CD14-positive monocyte (primary cell): ENCODE results near the gene MX2. TPM values are rescaled to one million over a fixed set of nuclear protein-coding genes. Genes with fewer than 3 reads are reported as not detected.

Source experiments
- DNase-seq, 3 donors: peaks; one replicate each; pipeline ENCODE4 v3.0.0-alpha.2; 2011 to 2022
- H2AFZ ChIP-seq: 2 replicates; pipeline ENCODE4 v1.6.0; 2012; ENCODE audit warnings: mild to moderate bottlenecking, low read depth, low read length, inconsistent platforms; ENCODE audit not compliant: insufficient read depth, poor library complexity, severe bottlenecking
- H3K27ac ChIP-seq, 2 donors: 1 replicate in 1 of 2; 2 replicates in 1 of 2; pipeline ENCODE4 v1.5.1; 2012 to 2013; ENCODE audit warnings: low read length in 2 of 2, control low read depth in 1 of 2, inconsistent platforms in 1 of 2, low read depth in 1 of 2, mild to moderate bottlenecking in 1 of 2
- H3K27me3 ChIP-seq, 2 donors: one replicate each; pipeline versions ENCODE4 v1.6.0 to v1.6.1; 2011 to 2013; ENCODE audit warnings: low read length in 2 of 2; ENCODE audit not compliant: control insufficient read depth in 2 of 2, insufficient read depth in 2 of 2
- H3K36me3 ChIP-seq, 2 donors: replicated peaks in 1 of 2; 1 replicate in 1 of 2; 2 replicates in 1 of 2; pipeline versions ENCODE4 v1.5.1 to v1.6.1; 2012 to 2013; ENCODE audit warnings: low read length in 2 of 2, control low read depth in 1 of 2, inconsistent platforms in 1 of 2, mild to moderate bottlenecking in 1 of 2; ENCODE audit not compliant: insufficient read depth in 2 of 2, control insufficient read depth in 1 of 2
- H3K4me1 ChIP-seq, 2 donors: 1 replicate in 1 of 2; 2 replicates in 1 of 2; pipeline versions ENCODE4 v1.5.1 to v1.6.1; 2012 to 2013; ENCODE audit warnings: low read length in 2 of 2, control low read depth in 1 of 2, inconsistent platforms in 1 of 2, mild to moderate bottlenecking in 1 of 2, moderate library complexity in 1 of 2; ENCODE audit not compliant: insufficient read depth in 2 of 2, control insufficient read depth in 1 of 2
- H3K4me2 ChIP-seq: replicated peaks from 2 replicates; pipeline ENCODE3; 2012; ENCODE audit warnings: low read length, moderate library complexity, mild to moderate bottlenecking; ENCODE audit not compliant: poor library complexity, severe bottlenecking; ENCODE audit errors: extremely low read depth
- H3K4me3 ChIP-seq, 3 experiments: fragments of 200-600 bp in 1 of 3; sonication (generic) in 1 of 3; replicated peaks in 1 of 3; 1 replicate in 2 of 3; 2 replicates in 1 of 3; pipeline ENCODE4 v1.5.1; 2011 to 2013; ENCODE audit warnings: low read length in 3 of 3, mild to moderate bottlenecking in 3 of 3, control low read depth in 2 of 3, low read depth in 2 of 3, inconsistent platforms in 1 of 3, moderate library complexity in 1 of 3
- H3K79me2 ChIP-seq: 2 replicates; pipeline ENCODE4 v1.6.0; 2012; ENCODE audit warnings: mild to moderate bottlenecking, control low read depth, inconsistent platforms, low read length, moderate library complexity; ENCODE audit not compliant: insufficient read depth
- H3K9ac ChIP-seq: 2 replicates; pipeline ENCODE4 v1.6.0; 2017; ENCODE audit warnings: low read length, mild to moderate bottlenecking; ENCODE audit not compliant: insufficient read depth, poor library complexity, severe bottlenecking
- H3K9me3 ChIP-seq, 2 donors: replicated peaks in 1 of 2; 1 replicate in 1 of 2; 2 replicates in 1 of 2; pipeline versions ENCODE4 v1.5.1 to v1.6.1; 2012 to 2013; ENCODE audit warnings: low read length in 2 of 2, control low read depth in 1 of 2; ENCODE audit not compliant: control insufficient read depth in 1 of 2, insufficient read depth in 1 of 2
- H4K20me1 ChIP-seq: 2 replicates; pipeline ENCODE4 v1.6.0; 2012; ENCODE audit warnings: mild to moderate bottlenecking, low read length, control low read depth, moderate library complexity; ENCODE audit not compliant: insufficient read depth
- H3K27ac Mint-ChIP-seq, 7 donors: one replicate each; pipeline ENCODE4 v1.8.0; 2020; ENCODE audit warnings: mild to moderate bottlenecking in 7 of 7, mixed read lengths in 7 of 7, moderate library complexity in 6 of 7, inconsistent platforms in 2 of 7
- H3K27me3 Mint-ChIP-seq, 3 donors: one replicate each; pipeline ENCODE4 v1.8.0; 2021 to 2022; ENCODE audit warnings: low read depth in 3 of 3, mild to moderate bottlenecking in 3 of 3, mixed read lengths in 3 of 3, moderate library complexity in 3 of 3, inconsistent platforms in 1 of 3
- H3K36me3 Mint-ChIP-seq, 2 donors: one replicate each; pipeline ENCODE4 v1.8.0; 2020; ENCODE audit warnings: mixed read lengths in 2 of 2, inconsistent platforms in 1 of 2, mild to moderate bottlenecking in 1 of 2
- H3K4me1 Mint-ChIP-seq: one replicate; pipeline ENCODE4 v1.8.0; 2020; ENCODE audit warnings: mild to moderate bottlenecking, mixed read lengths
- H3K4me3 Mint-ChIP-seq, 2 donors: one replicate each; pipeline ENCODE4 v1.8.0; 2020; ENCODE audit warnings: mild to moderate bottlenecking in 2 of 2, mixed read lengths in 2 of 2, moderate library complexity in 1 of 2
- H3K9me3 Mint-ChIP-seq, 7 donors: one replicate each; pipeline ENCODE4 v1.8.0; 2020 to 2022; ENCODE audit warnings: mixed read lengths in 7 of 7, mild to moderate bottlenecking in 6 of 7, moderate library complexity in 6 of 7, inconsistent platforms in 2 of 7
- WGBS: methylation state at CpG from one replicate; pipeline ENCODE4 v1.1.5; 2013; ENCODE audit warnings: missing lambda C conversion rate; ENCODE audit not compliant: insufficient coverage; 5-methylcytosine and 5-hydroxymethylcytosine counted together
- intact Hi-C, 2 donors: fragments of 100-400 bp; cut with micrococcal nuclease; formaldehyde crosslinking; loops; one replicate each; pipeline versions ENCODE4 v1.15.0 to v1.15.1; 2023
- polyA plus RNA-seq, 3 donors: library from polyadenylated mRNA; depleted of rRNA in 1 of 3; unstranded in 2 of 3; stranded (reverse) in 1 of 3; fragments of 300-500 nt in 2 of 3; fragments of >200 nt in 1 of 3; fragmentation: Illumina TruSeq in 2 of 3; gene quantifications; 1 replicate in 2 of 3; 2 replicates in 1 of 3; pipeline ENCODE4 v1.2.3, GENCODE V29; 2012 to 2021
- TF ChIP-seq, protein P1 (sequence below): fragments of 200-600 bp; IDR thresholded peaks from one replicate; pipeline ENCODE4 v1.8.0; 2022; ENCODE audit warnings: antibody characterized with exemption, mild to moderate bottlenecking

MX2 gene
- polyA plus RNA-seq, 3 donors, result 43.1 to 79.4 (median 50.3) TPM

DNA sequence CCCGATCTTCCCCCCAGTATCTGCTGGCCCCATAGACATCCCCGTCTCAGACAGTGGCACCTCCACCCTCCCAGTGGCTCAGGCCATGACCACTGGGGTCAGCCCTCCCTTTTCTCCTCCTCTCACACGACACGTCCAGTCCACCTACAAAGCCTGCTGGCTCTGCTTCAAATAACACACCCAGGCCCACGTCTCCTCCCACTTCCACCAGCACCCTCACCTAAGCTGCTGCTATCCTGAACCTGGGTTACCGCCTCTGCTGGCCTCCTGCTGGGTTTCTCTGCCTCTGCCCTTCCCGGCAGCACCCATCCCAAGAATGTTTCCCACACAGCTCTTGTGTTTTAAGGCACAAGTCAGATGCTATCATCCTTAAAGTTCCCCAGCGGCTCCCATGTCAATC, 26.0 kb downstream of the MX2 start:
- Histone ChIP-seq H3K27me3 (no peaks in the 10 kb centered on the region), H3K9ac (no peak overlapping the region), H2AFZ (no peak overlapping the region), H4K20me1 (peaks cover 34% of the 10 kb centered on the region), H3K4me3 (no peak overlapping the region), H3K36me3 (peaks cover 64 to 95% of the 10 kb centered on the region in 2 donors), H3K9me3 (peaks cover 0 to under 1% of the 10 kb centered on the region in 2 donors), H3K79me2 (no peaks in the 10 kb centered on the region), H3K4me1 (no peaks in the 10 kb centered on the region), H3K27ac (no peak overlapping the region), H3K4me2 (no peak overlapping the region)
- no peak for DNase-seq
- peaks cover 0 to 3% (median 0%) of the 10 kb centered on the region in 3 donors for H3K27me3 Mint-ChIP-seq
- H3K9me3 Mint-ChIP-seq, result peaks cover 0 to under 1% (median 0%) of the 10 kb centered on the region in 7 donors
- no peak overlapping the region for H3K4me3 Mint-ChIP-seq
- intact Hi-C loops, result no loop called here
- TF ChIP-seq, protein P1, sequence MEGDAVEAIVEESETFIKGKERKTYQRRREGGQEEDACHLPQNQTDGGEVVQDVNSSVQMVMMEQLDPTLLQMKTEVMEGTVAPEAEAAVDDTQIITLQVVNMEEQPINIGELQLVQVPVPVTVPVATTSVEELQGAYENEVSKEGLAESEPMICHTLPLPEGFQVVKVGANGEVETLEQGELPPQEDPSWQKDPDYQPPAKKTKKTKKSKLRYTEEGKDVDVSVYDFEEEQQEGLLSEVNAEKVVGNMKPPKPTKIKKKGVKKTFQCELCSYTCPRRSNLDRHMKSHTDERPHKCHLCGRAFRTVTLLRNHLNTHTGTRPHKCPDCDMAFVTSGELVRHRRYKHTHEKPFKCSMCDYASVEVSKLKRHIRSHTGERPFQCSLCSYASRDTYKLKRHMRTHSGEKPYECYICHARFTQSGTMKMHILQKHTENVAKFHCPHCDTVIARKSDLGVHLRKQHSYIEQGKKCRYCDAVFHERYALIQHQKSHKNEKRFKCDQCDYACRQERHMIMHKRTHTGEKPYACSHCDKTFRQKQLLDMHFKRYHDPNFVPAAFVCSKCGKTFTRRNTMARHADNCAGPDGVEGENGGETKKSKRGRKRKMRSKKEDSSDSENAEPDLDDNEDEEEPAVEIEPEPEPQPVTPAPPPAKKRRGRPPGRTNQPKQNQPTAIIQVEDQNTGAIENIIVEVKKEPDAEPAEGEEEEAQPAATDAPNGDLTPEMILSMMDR, result no peak
- H3K27ac Mint-ChIP-seq, result peak overlapping the region in 4 of 7 donors; percentile 4 to 80 (median 40)
- peaks cover 79 to 97% of the 10 kb centered on the region in 2 donors for H3K36me3 Mint-ChIP-seq
- no peaks in the 10 kb centered on the region for H3K4me1 Mint-ChIP-seq
- WGBS, result 95% methylated on average over 8 of the region's 8 CpGs

- Mint-ChIP-seq H3K36me3 (peaks cover 77 to 97% of the 10 kb centered on the region in 2 donors), H3K27me3 (peaks cover 0 to 3% (median 0%) of the 10 kb centered on the region in 3 donors), H3K4me3 (no peak overlapping the region), H3K4me1 (no peaks in the 10 kb centered on the region), H3K27ac (peak overlapping the region in 3 of 7 donors; percentile 28 to 57 (median 51)), H3K9me3 (no peaks in the 10 kb centered on the region)
- no peak for DNase-seq
- Histone ChIP-seq H3K27me3 (no peaks in the 10 kb centered on the region), H3K4me3 (no peak overlapping the region), H3K4me1 (no peaks in the 10 kb centered on the region), H3K36me3 (peaks cover 60 to 93% of the 10 kb centered on the region in 2 donors), H3K9me3 (no peaks in the 10 kb centered on the region), H3K9ac (no peak overlapping the region), H3K27ac (no peak overlapping the region), H4K20me1 (peaks cover 32% of the 10 kb centered on the region), H3K79me2 (no peaks in the 10 kb centered on the region), H3K4me2 (no peak overlapping the region), H2AFZ (no peak overlapping the region)
- 97% methylated on average over 13 of the region's 14 CpGs for WGBS
- intact Hi-C loops, result no loop called here
- TF ChIP-seq, protein P1, result no peak
Measured at GRCh38 chr21:41388259-41388658, 26.4 kb downstream of the MX2 start.
